Measurements from ENCODE around the gene OSBPL7.

OSBPL7 gene

GRCh38 chr17:47846716-47847340 lies 25.2 kb upstream of the OSBPL7 start:
- no peak for DNase-seq

- DNase-seq, result no peak
Observed at GRCh38 chr17:47845716-47846075, 24.1 kb upstream of the OSBPL7 start.

GRCh38 chr17:47844814-47845715 lies 23.5 kb upstream of the OSBPL7 start:
- DNase-seq, result no peak

- DNase-seq, result no peak
Observed at GRCh38 chr17:47844227-47844626, 22.6 kb upstream of the OSBPL7 start.

GRCh38 chr17:47843391-47843730 lies 21.8 kb upstream of the OSBPL7 start:
- no peak for DNase-seq

- DNase-seq, result no peak
Observed at GRCh38 chr17:47841488-47842291, 20.1 kb upstream of the OSBPL7 start.

- peak; percentile 66 to 88 (median 75) for DNase-seq
Observed at GRCh38 chr17:47840742-47841487, 19.3 kb upstream of the OSBPL7 start, which contains the start of gene SCRN2. SCRN2 (minus strand) TSS chr17:47841273; CDS start chr17:47840843, 430 bp downstream.

GRCh38 chr17:47840001-47840741 lies 18.6 kb upstream of the OSBPL7 start:
- no peak for DNase-seq

- DNase-seq, result no peak
Observed at GRCh38 chr17:47839071-47839470, 17.5 kb upstream of the OSBPL7 start.

- DNase-seq, result no peak
Observed at GRCh38 chr17:47838636-47839035, 17.0 kb upstream of the OSBPL7 start.

GRCh38 chr17:47837401-47838039 lies 15.9 kb upstream of the OSBPL7 start:
- DNase-seq, result no peak

- DNase-seq, result no peak
Observed at GRCh38 chr17:47836601-47837000, 15.0 kb upstream of the OSBPL7 start.

- DNase-seq, result no peak
Observed at GRCh38 chr17:47834756-47835155, 13.2 kb upstream of the OSBPL7 start.

GRCh38 chr17:47831934-47832327 lies 10.3 kb upstream of the OSBPL7 start:
- no peak for DNase-seq

GRCh38 chr17:47831003-47831933 lies 9.7 kb upstream of the OSBPL7 start, which contains the start of the genes LRRC46 and MRPL10:
LRRC46 (plus strand) TSS chr17:47831670; CDS start chr17:47831990, 320 bp downstream.
MRPL10 (minus strand) TSS chr17:47831541; CDS start chr17:47831511, 30 bp downstream.
- DNase-seq, result peak; percentile 79 to 92 (median 88)

- no peak for DNase-seq
Observed at GRCh38 chr17:47830396-47831002, 8.9 kb upstream of the OSBPL7 start.

- peak; percentile 26 to 88 (median 55) for DNase-seq
Observed at GRCh38 chr17:47829870-47830269, 8.3 kb upstream of the OSBPL7 start.

- no peak for DNase-seq
Observed at GRCh38 chr17:47823519-47823918, 1.9 kb upstream of the OSBPL7 start.

GRCh38 chr17:47822785-47823184 lies 1.2 kb upstream of the OSBPL7 start:
- DNase-seq, result no peak

GRCh38 chr17:47821031-47821423 lies 567 bp downstream of the OSBPL7 start:
- DNase-seq, result no peak

Measured in T-helper 1 cell (primary cell).